Loucy (cell line): Measurements from ENCODE around the gene TRIM26.

ENCODE experiments used
- H2AFZ ChIP-seq: fragments of 200-600 bp; sonication (generic); 2 replicates; pipeline ENCODE4 v1.6.0; 2016; ENCODE audit warnings: antibody characterized with exemption, mild to moderate bottlenecking, low read length, moderate library complexity
- H3F3A ChIP-seq: fragments of 200-600 bp; 2 replicates; pipeline ENCODE4 v1.6.0; 2016; ENCODE audit warnings: antibody characterized with exemption, low read depth, mild to moderate bottlenecking
- H3K27me3 ChIP-seq: fragments of 200-600 bp; sonication (generic); 2 replicates; pipeline ENCODE4 v1.6.1; 2014; ENCODE audit warnings: low read length, mild to moderate bottlenecking; ENCODE audit not compliant: insufficient read depth, poor library complexity, severe bottlenecking
- H3K36me3 ChIP-seq: fragments of 200-600 bp; sonication (generic); 2 replicates; pipeline ENCODE4 v1.6.1; 2016; ENCODE audit warnings: low read length; ENCODE audit not compliant: insufficient read depth
- H3K4me1 ChIP-seq: fragments of 200-600 bp; sonication (generic); 2 replicates; pipeline ENCODE4 v1.5.1; 2014; ENCODE audit warnings: low read length, mild to moderate bottlenecking; ENCODE audit not compliant: insufficient read depth, poor library complexity, severe bottlenecking
- H3K4me2 ChIP-seq: fragments of 200-600 bp; sonication (generic); 2 replicates; pipeline ENCODE4 v1.6.0; 2014; ENCODE audit warnings: antibody characterized with exemption, low read length, low read depth, mild to moderate bottlenecking; ENCODE audit not compliant: poor library complexity, severe bottlenecking
- H3K4me3 ChIP-seq: fragments of 200-600 bp; sonication (generic); 2 replicates; pipeline ENCODE4 v1.5.1; 2014; ENCODE audit warnings: low read length, mild to moderate bottlenecking, mixed read lengths; ENCODE audit not compliant: poor library complexity, severe bottlenecking
- H3K79me2 ChIP-seq: fragments of 200-600 bp; sonication (generic); 2 replicates; pipeline ENCODE4 v1.6.1; 2014; ENCODE audit warnings: low read length; ENCODE audit not compliant: insufficient read depth
- H3K9ac ChIP-seq: fragments of 200-600 bp; sonication (generic); 2 replicates; pipeline ENCODE4 v1.6.0; 2014; ENCODE audit warnings: mild to moderate bottlenecking, low read depth, low read length, moderate library complexity; ENCODE audit not compliant: poor library complexity, severe bottlenecking
- H3K9me2 ChIP-seq: fragments of 200-600 bp; sonication (generic); replicated peaks from 2 replicates; pipeline ENCODE4 v1.6.1; 2016; ENCODE audit warnings: low read depth, low read length, mixed read lengths
- H3K9me3 ChIP-seq: fragments of 200-600 bp; sonication (generic); 2 replicates; pipeline ENCODE4 v1.6.1; 2014; ENCODE audit warnings: mild to moderate bottlenecking, antibody characterized with exemption, low read length, low read depth; ENCODE audit not compliant: insufficient read depth
- H4K20me1 ChIP-seq: fragments of 200-600 bp; sonication (generic); 2 replicates; pipeline ENCODE4 v1.6.0; 2014; ENCODE audit warnings: antibody characterized with exemption, low read length, mild to moderate bottlenecking; ENCODE audit not compliant: insufficient read depth, poor library complexity, severe bottlenecking
- CTCF ChIP-seq: fragments of 200-600 bp; sonication (generic); conservative IDR thresholded peaks from 2 replicates; pipeline ENCODE4 v1.5.1; 2014; ENCODE audit warnings: mild to moderate bottlenecking, antibody characterized with exemption, low read length
- EZH2phosphoT487 ChIP-seq: fragments of 200-600 bp; IDR thresholded peaks from 2 replicates; pipeline ENCODE4 v1.6.1; 2018; ENCODE audit warnings: antibody characterized with exemption, mild to moderate bottlenecking, moderate library complexity, borderline replicate concordance

TRIM26 gene

GRCh38 chr6:30157999-30158398, 55.2 kb downstream of the TRIM26 start:
- H3K36me3 ChIP-seq = no peaks in the 10 kb centered on the region
- H3K9me2 ChIP-seq = no peaks in the 10 kb centered on the region

DNA sequence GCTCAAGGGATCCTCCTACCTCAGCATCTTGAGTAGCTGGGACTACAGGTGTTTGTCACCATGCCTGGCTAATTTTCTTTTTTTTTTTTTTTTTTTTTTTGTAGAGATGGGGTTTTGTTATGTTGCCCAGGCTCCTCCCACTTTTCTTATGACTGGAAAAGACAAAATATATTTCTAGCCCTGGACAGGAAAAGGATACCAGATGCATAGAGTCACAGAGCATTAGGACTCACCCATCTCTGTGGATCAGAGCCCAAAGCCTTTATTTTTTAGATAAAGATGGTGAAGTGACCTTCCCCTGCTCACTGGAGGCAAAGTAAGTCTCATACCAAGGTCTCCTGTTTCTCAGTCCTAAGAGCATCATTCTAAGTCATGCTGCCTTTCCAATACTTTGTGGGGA, 55.6 kb downstream of the TRIM26 start:
- no peaks in the 10 kb centered on the region for H3K9me2 ChIP-seq
- H3K9ac ChIP-seq = no peak overlapping the region
- H3K4me3 ChIP-seq = no peak overlapping the region
- H4K20me1 ChIP-seq = no peaks in the 10 kb centered on the region
- peak overlapping the region; percentile 4 for H3K4me2 ChIP-seq
- H2AFZ ChIP-seq = peak overlapping the region; percentile 42
- H3K79me2 ChIP-seq = no peaks in the 10 kb centered on the region
- H3K36me3 ChIP-seq = no peaks in the 10 kb centered on the region
- H3F3A ChIP-seq = no peaks in the 10 kb centered on the region
- TF ChIP-seq EZH2phosphoT487 (no peak), CTCF (no peak)
- peaks cover 24% of the 10 kb centered on the region for H3K4me1 ChIP-seq
- H3K27me3 ChIP-seq = no peaks in the 10 kb centered on the region
- no peaks in the 10 kb centered on the region for H3K9me3 ChIP-seq

More at GRCh38 chr6:30157999-30158398, 55.2 kb downstream of the TRIM26 start:
- Histone ChIP-seq H3F3A (no peaks in the 10 kb centered on the region), H3K9me3 (no peaks in the 10 kb centered on the region), H3K4me2 (peak overlapping the region; percentile 4), H3K79me2 (no peaks in the 10 kb centered on the region), H3K4me3 (no peak overlapping the region), H4K20me1 (no peaks in the 10 kb centered on the region), H2AFZ (peak overlapping the region; percentile 42), H3K4me1 (peaks cover 23% of the 10 kb centered on the region), H3K27me3 (no peaks in the 10 kb centered on the region), H3K9ac (no peak overlapping the region)
- no peak for TF ChIP-seq CTCF
- TF ChIP-seq EZH2phosphoT487 = no peak

DNA sequence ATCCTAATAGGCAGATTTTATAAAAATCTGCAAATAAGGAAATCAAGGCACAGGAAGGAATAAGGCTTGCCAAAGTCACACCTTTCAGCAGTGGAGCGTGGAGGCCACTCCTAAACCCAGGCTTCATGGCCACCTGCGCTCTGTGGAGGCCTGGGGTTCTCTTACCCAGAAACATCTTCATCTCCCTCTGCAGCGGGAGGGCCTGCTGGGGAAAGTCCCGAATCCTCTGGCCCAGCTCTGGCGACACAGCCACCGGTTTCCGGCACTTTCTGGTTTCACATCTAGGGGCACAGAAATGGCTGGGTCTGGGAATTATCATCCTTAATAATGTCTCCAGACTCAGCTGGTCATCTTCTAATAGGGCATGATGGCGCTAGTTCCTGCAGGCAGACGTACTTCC, 56.4 kb downstream of the TRIM26 start:
- no peak overlapping the region for H3K4me2 ChIP-seq

More for the DNA sequence above, 56.4 kb downstream of the TRIM26 start:
- H3K27me3 ChIP-seq = no peaks in the 10 kb centered on the region
- no peaks in the 10 kb centered on the region for H3F3A ChIP-seq
- H3K9me2 ChIP-seq = no peaks in the 10 kb centered on the region
- H3K4me1 ChIP-seq = peaks cover 27% of the 10 kb centered on the region
- H3K79me2 ChIP-seq = no peaks in the 10 kb centered on the region
- H3K4me3 ChIP-seq = no peak overlapping the region
- no peaks in the 10 kb centered on the region for H3K36me3 ChIP-seq
- no peak overlapping the region for H3K9ac ChIP-seq
- no peaks in the 10 kb centered on the region for H3K9me3 ChIP-seq
- no peaks in the 10 kb centered on the region for H4K20me1 ChIP-seq
- no peak overlapping the region for H2AFZ ChIP-seq
- TF ChIP-seq EZH2phosphoT487 = no peak
- TF ChIP-seq CTCF = no peak
